Hematopoietic multipotent progenitor cell treated with erythropoietin and hydrocortisone succinate and interleukin-3 and kit ligand, for 6 days (in vitro differentiated cells): ENCODE results near the gene ZNF396.

Experiments used
- DNase-seq: peaks from one replicate; pipeline ENCODE4 v3.0.0-alpha.2; 2015

Gene ZNF396

GRCh38 chr18:35376742-35377695 lies at the start of gene ZNF396:
Gene ZNF396 (minus strand): TSS chr18:35377337. CDS start chr18:35374292, 3,045 bp downstream.
- peak; percentile 84 for DNase-seq

GRCh38 chr18:35426786-35427185 lies 49.6 kb upstream of the ZNF396 start:
- no peak for DNase-seq

GRCh38 chr18:35424356-35424755 lies 47.2 kb upstream of the ZNF396 start:
- DNase-seq: no peak

GRCh38 chr18:35422237-35422636 lies 45.1 kb upstream of the ZNF396 start:
- no peak for DNase-seq

GRCh38 chr18:35418610-35419009 lies 41.5 kb upstream of the ZNF396 start:
- DNase-seq: no peak

GRCh38 chr18:35417223-35417622 lies 40.1 kb upstream of the ZNF396 start:
- no peak for DNase-seq

GRCh38 chr18:35415511-35416073 lies 38.5 kb upstream of the ZNF396 start:
- DNase-seq: peak; percentile 10

GRCh38 chr18:35413163-35413511 lies 36.0 kb upstream of the ZNF396 start:
- DNase-seq: no peak

GRCh38 chr18:35411625-35412351 lies 34.7 kb upstream of the ZNF396 start:
- no peak for DNase-seq

- DNase-seq: no peak
Measured at GRCh38 chr18:35410561-35410960, 33.4 kb upstream of the ZNF396 start.

- peak; percentile 68 for DNase-seq
Measured at GRCh38 chr18:35409911-35410310, 32.8 kb upstream of the ZNF396 start.

GRCh38 chr18:35408843-35409261 lies 31.7 kb upstream of the ZNF396 start:
- DNase-seq: no peak

GRCh38 chr18:35407871-35408481 lies 30.8 kb upstream of the ZNF396 start:
- DNase-seq: peak; percentile 96

- peak; percentile 75 for DNase-seq
Measured at GRCh38 chr18:35406666-35407065, 29.5 kb upstream of the ZNF396 start.

GRCh38 chr18:35397976-35398375 lies 20.8 kb upstream of the ZNF396 start:
- DNase-seq: no peak

GRCh38 chr18:35393716-35394115 lies 16.6 kb upstream of the ZNF396 start:
- DNase-seq: no peak

GRCh38 chr18:35392375-35392774 lies 15.2 kb upstream of the ZNF396 start:
- no peak for DNase-seq

GRCh38 chr18:35390951-35391700 lies 14.0 kb upstream of the ZNF396 start:
- no peak for DNase-seq

GRCh38 chr18:35389095-35389618 lies 12.0 kb upstream of the ZNF396 start:
- DNase-seq: no peak

GRCh38 chr18:35387152-35387571 lies 10.0 kb upstream of the ZNF396 start:
- peak; percentile 54 for DNase-seq

GRCh38 chr18:35386600-35387100 lies 9.5 kb upstream of the ZNF396 start:
- peak; percentile 93 for DNase-seq

GRCh38 chr18:35383136-35383535 lies 6.0 kb upstream of the ZNF396 start:
- DNase-seq: no peak
